Parathyroid adenoma (tissue), 2 donors: ENCODE results near the gene PSME2.
A peak's percentile ranks its signal among the peaks of the same experiment; 100 is the strongest.

ENCODE experiments used
- H2AFZ ChIP-seq: fragments of 300-600 bp; sonication (generic); one replicate; pipeline ENCODE4 v1.7.0; 2017; ENCODE audit warnings: antibody characterized with exemption, mild to moderate bottlenecking
- H3K27ac ChIP-seq: fragments of 300-600 bp; sonication (generic); one replicate; pipeline ENCODE4 v1.7.0; 2017
- H3K27me3 ChIP-seq: fragments of 300-600 bp; sonication (generic); one replicate; pipeline ENCODE4 v1.7.0; 2017; ENCODE audit warnings: low read length; ENCODE audit not compliant: control insufficient read depth, insufficient read depth
- H3K36me3 ChIP-seq: fragments of 300-600 bp; sonication (generic); one replicate; pipeline ENCODE4 v1.7.0; 2017; ENCODE audit warnings: low read length; ENCODE audit not compliant: control insufficient read depth, insufficient read depth
- H3K4me1 ChIP-seq: fragments of 300-600 bp; sonication (generic); one replicate; pipeline ENCODE4 v1.7.0; 2017; ENCODE audit warnings: control low read depth
- H3K4me2 ChIP-seq: fragments of 300-600 bp; sonication (generic); one replicate; pipeline ENCODE4 v1.7.0; 2017; ENCODE audit warnings: low read length
- H3K4me3 ChIP-seq: fragments of 300-600 bp; sonication (generic); one replicate; pipeline ENCODE4 v1.7.0; 2017; ENCODE audit warnings: low read depth, low read length
- H3K79me2 ChIP-seq: fragments of 300-600 bp; sonication (generic); one replicate; pipeline ENCODE4 v1.7.0; 2017; ENCODE audit warnings: control low read depth
- H3K9ac ChIP-seq: fragments of 300-600 bp; sonication (generic); one replicate; pipeline ENCODE4 v1.7.0; 2017; ENCODE audit warnings: mild to moderate bottlenecking
- H3K9me3 ChIP-seq: fragments of 300-600 bp; sonication (generic); one replicate; pipeline ENCODE4 v1.7.0; 2017; ENCODE audit warnings: low read length; ENCODE audit not compliant: control insufficient read depth
- TF ChIP-seq, protein P1 (sequence below): fragments of 300-600 bp; sonication (generic); IDR thresholded peaks from one replicate; pipeline ENCODE4 v1.7.0; 2017; ENCODE audit warnings: antibody characterized with exemption, mild to moderate bottlenecking
- donor health status: primary hyperparathyroidism.

The PSME2 gene, protein sequence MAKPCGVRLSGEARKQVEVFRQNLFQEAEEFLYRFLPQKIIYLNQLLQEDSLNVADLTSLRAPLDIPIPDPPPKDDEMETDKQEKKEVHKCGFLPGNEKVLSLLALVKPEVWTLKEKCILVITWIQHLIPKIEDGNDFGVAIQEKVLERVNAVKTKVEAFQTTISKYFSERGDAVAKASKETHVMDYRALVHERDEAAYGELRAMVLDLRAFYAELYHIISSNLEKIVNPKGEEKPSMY

DNA sequence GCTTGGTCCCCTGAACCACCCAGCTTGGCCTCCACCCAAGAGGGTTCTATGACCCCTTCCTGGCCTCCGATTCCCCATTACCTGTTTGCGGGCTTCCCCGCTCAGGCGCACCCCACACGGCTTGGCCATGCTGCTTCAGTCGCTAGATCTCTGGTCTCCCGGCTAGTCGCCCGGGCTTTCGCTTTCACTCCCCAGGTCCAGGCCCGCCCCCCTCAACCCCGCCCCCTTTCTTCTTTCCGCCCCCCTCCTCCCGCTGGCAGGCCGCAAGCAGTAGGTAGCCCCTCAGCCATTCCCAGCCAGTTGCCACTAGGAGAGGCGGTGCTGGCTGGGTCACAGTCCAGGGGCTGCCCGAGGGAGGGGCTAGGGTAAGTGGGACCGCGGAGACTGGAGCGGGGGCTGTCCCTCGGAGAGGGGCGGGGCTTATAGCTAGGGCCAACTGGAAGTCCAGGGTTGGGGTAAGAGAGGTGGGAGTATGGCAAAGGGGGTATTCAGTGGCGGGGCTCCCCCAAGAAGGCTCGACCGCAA is at the start of gene PSME2:
PSME2 (minus strand) TSS at position 158 of the 525 bp plus-strand sequence; CDS start at position 129, 29 bp downstream.
- H3K36me3 ChIP-seq: no peaks in the 10 kb centered on the region
- H3K4me1 ChIP-seq: peaks cover 14% of the 10 kb centered on the region
- H3K9ac ChIP-seq: peak within 1 kb of the TSS; percentile 74
- H3K27me3 ChIP-seq: no peaks in the 10 kb centered on the region
- H3K27ac ChIP-seq: peak within 1 kb of the TSS; percentile 93
- H3K4me2 ChIP-seq: peak within 1 kb of the TSS; percentile 89
- H3K9me3 ChIP-seq: no peaks in the 10 kb centered on the region
- TF ChIP-seq, protein P1, sequence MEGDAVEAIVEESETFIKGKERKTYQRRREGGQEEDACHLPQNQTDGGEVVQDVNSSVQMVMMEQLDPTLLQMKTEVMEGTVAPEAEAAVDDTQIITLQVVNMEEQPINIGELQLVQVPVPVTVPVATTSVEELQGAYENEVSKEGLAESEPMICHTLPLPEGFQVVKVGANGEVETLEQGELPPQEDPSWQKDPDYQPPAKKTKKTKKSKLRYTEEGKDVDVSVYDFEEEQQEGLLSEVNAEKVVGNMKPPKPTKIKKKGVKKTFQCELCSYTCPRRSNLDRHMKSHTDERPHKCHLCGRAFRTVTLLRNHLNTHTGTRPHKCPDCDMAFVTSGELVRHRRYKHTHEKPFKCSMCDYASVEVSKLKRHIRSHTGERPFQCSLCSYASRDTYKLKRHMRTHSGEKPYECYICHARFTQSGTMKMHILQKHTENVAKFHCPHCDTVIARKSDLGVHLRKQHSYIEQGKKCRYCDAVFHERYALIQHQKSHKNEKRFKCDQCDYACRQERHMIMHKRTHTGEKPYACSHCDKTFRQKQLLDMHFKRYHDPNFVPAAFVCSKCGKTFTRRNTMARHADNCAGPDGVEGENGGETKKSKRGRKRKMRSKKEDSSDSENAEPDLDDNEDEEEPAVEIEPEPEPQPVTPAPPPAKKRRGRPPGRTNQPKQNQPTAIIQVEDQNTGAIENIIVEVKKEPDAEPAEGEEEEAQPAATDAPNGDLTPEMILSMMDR: no peak
- peak within 1 kb of the TSS; percentile 72 for H3K4me3 ChIP-seq
- H3K79me2 ChIP-seq: peaks cover 21% of the 10 kb centered on the region
- H2AFZ ChIP-seq: peak within 1 kb of the TSS; percentile 96

DNA sequence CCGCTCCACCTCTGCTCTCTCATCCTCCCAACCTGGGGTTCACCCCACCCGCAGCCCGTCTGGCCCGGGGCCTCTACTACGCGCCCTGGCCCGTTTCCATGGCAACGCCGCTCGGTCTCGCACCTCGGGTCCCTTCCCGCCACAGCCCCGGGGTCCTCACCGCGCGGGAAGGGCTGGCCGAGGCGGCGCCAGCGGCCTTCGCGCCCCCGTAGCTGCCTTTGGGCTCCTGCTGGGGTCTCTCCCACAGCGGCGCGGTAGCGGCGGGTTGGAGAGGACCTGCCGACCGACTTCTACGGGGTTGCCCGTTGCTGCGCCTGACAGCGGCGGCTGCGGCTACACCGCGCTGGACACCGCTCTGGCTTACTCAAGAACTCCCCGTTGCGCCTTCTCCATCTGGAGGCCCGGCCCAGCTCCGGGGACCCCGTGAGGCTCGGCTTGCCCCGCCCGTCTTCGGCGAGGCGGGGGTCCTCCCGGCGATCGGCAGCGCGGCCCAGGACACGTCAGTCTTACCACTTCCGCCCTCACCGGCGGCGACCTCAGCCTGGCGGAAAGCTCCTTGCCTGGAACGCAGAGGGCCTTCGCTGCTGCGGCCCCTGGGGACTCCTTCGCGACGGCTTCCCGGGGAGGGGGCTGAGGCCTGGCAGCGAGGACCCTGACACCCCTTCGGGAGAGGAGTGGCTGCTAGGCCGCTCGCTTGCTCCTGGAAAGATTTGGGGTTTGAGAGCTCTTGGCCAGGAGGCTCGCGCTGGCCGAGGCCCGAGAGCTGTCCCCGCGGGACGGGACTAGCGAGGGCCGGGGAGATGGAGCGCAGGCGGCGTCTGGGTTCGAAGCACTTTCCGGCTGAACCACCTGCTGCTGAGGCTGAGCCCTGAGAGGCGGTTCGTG is 49.0 kb upstream of the PSME2 start, which contains the start of gene TM9SF1:
TM9SF1 (minus strand) TSS at position 256 of the 885 bp plus-strand sequence. CDS start 422 bp downstream, outside the sequence.
- Histone ChIP-seq H3K36me3 (no peaks in the 10 kb centered on the region), H2AFZ (peak within 1 kb of the TSS; percentile 97), H3K79me2 (peaks cover 26% of the 10 kb centered on the region), H3K4me3 (peak within 1 kb of the TSS; percentile 100), H3K4me2 (peak within 1 kb of the TSS; percentile 95), H3K27ac (peak within 1 kb of the TSS; percentile 99), H3K4me1 (peaks cover 9% of the 10 kb centered on the region), H3K27me3 (no peaks in the 10 kb centered on the region), H3K9ac (peak within 1 kb of the TSS; percentile 99), H3K9me3 (no peaks in the 10 kb centered on the region)
- TF ChIP-seq, protein P1: peak; percentile 2

DNA sequence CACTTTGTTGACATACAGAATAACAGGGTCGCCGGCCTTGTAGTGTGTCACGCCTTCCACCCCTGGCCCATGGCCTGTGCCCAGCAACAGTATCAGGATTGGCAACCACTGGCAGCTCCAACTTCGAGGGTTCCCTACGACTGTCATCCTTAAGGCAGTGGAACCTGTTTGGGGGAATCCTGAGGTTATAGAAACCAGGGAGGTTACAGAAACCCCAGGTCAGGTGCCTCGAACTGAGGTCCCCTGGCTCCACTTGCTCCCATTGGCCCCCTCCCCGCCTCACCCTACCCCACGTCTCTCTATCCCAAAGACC is 48.4 kb upstream of the PSME2 start:
- Histone ChIP-seq H3K4me3 (peak overlapping the region; percentile 100), H3K4me1 (peaks cover 9% of the 10 kb centered on the region), H3K36me3 (no peaks in the 10 kb centered on the region), H3K79me2 (peaks cover 23% of the 10 kb centered on the region), H2AFZ (peak overlapping the region; percentile 97), H3K27ac (peak overlapping the region; percentile 99), H3K27me3 (no peaks in the 10 kb centered on the region), H3K4me2 (peak overlapping the region; percentile 95), H3K9me3 (no peaks in the 10 kb centered on the region), H3K9ac (peak overlapping the region; percentile 99)
- TF ChIP-seq, protein P1: no peak

DNA sequence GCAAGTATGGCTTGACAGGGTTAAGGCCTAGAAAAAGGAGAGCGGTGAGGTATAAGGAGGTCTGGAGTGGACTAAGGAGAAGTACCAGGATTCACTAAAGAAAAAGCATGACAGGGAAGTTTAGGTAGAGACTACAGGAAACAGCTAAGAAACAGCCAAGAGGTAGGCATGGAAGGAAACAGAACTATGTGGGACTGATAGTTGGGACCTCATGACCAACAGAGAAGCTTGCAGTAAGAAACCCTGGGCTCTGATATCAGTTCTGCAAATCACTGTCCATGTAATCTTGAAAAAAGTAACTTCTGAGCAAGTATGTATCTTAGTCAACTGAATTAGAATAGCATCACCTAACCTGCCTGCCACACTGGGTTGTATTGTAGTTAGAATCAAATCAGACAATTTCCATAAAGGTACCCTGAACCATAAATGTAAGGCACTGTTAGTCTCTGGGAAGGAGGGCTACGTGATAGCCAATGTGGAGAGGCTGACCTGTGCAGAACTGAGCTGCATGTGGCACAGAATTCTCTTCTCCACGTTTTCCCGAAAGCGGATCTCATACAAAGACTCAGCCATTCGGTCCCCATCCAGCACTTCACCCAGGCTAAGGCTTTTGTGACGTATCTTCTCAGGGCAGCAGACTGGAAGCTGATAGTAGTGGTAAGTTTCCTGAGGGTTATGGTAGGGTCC is 47.9 kb upstream of the PSME2 start:
- H3K27me3 ChIP-seq: no peaks in the 10 kb centered on the region
- no peak overlapping the region for H3K9ac ChIP-seq
- peak overlapping the region; percentile 99 for H3K27ac ChIP-seq
- H3K4me3 ChIP-seq: peak overlapping the region; percentile 100
- TF ChIP-seq, protein P1: no peak
- H3K4me1 ChIP-seq: peaks cover 9% of the 10 kb centered on the region
- no peak overlapping the region for H2AFZ ChIP-seq
- peaks cover 20% of the 10 kb centered on the region for H3K79me2 ChIP-seq
- peak overlapping the region; percentile 95 for H3K4me2 ChIP-seq
- no peaks in the 10 kb centered on the region for H3K36me3 ChIP-seq
- no peaks in the 10 kb centered on the region for H3K9me3 ChIP-seq
